ENCODE results near the gene CT55.
"Not testable (repeated sequence)": the region's sequence is repeated elsewhere in the genome, so short reads cannot be mapped to it uniquely, and the experiment has no call there.

The CT55 gene

DNA sequence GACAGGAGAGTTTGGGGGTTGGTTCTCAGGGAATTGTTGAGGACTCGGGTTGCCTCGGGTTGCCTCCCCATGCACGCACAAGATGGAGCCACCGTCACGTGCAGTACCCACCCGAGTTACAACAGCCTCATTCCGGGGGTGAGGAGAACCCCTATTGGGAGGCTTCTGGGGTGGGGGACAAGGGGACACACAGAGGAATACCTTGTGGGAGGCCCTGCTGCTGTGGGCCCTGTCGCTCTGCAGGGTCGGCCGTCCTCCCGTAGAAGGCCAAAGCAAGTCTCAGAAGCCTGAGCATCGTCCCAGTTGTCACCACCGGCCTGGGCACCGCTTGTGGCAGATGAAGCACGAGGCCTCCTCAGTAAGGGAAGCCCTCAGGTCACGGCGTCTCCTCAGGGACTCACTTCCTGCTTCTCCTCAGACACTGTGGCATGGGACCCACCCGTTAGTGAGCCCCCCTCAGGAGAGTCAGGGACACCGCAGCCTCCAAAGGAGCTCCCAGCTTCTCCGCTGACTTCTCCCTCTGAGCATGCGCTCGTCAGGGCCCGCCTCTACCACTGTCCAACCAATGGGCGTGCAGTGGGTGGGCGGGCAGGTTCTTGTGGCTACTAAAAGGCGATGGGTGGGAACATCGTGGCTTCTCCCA is at the start of gene CT55:
CT55 (minus strand) TSS at position 522 of the 643 bp plus-strand sequence; CDS start at position 295, 227 bp downstream.
- no peak for DNase-seq

- DNase-seq: no peak
Measured at GRCh38 chrX:135213200-135213844, 42.1 kb upstream of the CT55 start.

GRCh38 chrX:135206427-135206826 is 35.2 kb upstream of the CT55 start:
- DNase-seq: peak; percentile 65

GRCh38 chrX:135200297-135200696 is 29.1 kb upstream of the CT55 start:
- DNase-seq: no peak

GRCh38 chrX:135194684-135195083 is 23.5 kb upstream of the CT55 start:
- no peak for DNase-seq

GRCh38 chrX:135193740-135194139 is 22.5 kb upstream of the CT55 start:
- DNase-seq: no peak

DNA sequence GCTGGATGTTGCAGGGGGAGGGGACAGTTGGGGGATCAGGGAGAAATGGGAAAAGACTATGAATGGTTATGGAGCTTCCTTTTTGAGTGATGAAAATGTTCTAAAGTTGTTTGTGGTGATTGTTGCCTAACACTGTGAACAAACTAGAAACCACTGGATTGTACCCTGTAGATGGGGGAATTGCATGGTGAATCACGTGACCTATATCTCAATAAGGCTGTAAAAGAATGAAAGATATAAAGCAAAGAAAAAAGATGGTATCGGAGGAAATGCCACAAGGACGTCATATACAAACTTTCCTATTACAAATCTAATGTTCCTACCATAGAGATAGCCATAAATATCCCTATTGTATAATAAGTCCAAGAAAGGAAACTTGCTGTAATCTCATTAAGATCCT is 20.6 kb upstream of the CT55 start:
- no peak for DNase-seq

- DNase-seq: peak; percentile 69
Measured at GRCh38 chrX:135185795-135186443, 14.7 kb upstream of the CT55 start.

DNA sequence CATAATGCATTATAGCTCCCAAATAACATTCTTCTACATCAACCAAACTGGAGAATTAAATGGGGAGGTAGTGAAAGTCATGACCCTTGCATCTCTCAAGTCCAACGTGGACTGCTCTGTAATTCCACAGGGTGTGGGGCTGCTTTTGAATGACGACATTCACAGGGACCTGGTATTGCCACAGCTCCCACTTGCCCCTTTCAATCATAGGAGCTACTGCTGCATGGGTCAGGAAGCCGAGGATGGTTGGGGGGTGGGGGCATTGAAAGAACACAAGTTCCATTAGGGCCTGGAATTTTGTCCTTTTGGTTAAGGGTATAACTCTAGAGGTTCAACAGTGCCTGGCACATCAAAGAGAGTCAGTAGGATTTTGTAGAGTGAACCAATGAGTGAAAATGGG is 7.4 kb upstream of the CT55 start:
- DNase-seq: no peak

DNA sequence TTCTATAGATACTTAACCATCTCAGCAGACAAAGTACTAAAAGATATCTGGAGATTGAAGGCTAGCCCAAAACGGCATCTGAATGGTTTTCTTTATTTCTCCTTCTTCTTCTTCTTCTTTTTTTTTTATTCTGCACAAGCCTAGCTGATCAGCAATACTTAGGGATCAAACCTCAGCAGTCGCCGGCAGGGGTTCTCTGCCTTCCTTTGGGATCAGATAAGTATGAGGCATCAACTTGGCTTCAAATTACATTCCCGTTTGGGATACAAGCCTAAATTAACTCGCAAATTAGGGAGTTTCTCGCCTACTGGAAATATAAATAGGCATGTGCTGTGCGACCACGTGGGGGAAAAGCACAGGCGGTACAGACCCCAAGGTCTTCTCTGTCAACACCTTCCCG is 730 bp downstream of the CT55 start:
- no peak for DNase-seq

DNA sequence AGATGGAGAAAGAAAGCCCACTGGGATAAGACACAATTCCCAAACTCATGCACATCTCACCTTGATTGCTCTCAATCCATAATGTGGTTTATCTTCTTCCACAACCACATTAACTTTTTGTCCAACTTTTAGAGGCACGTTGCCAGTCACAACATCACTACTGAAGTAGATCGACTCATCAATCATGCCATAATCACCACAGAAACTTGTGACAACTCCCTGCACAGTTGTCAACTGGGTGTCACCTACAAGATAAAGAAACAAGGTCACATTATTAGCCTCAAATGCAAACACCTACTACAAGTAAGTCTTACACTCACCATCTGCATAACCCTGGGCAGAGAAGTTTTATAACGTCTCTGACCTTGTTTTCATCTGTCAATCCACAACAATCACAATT is 1.7 kb downstream of the CT55 start:
- DNase-seq: not testable (repeated sequence)

GRCh38 chrX:135168486-135168885 is 2.7 kb downstream of the CT55 start:
- DNase-seq: no peak

GRCh38 chrX:135154688-135155087 is 16.5 kb downstream of the CT55 start:
- not testable (repeated sequence) for DNase-seq

DNA sequence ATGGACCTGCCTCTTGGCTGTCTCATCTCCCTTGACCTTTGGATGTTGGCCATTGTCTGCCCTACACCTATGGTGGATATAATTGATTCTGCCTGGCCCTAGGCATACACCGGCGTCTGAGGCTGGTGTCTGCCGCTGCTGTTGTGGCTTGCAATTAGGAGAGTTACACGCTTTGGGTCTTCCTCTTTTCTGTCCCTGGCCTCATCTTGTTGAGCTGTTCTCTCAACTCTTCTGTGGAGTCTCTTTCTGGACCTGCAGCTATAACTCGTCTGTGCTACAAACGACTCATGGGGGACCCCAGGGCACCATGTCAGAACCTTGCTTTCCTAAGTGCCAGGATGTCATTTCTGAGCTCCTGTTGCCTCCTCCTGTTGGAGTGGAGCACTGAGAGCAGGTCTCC is 45.1 kb downstream of the CT55 start:
- not testable (repeated sequence) for DNase-seq

DNA sequence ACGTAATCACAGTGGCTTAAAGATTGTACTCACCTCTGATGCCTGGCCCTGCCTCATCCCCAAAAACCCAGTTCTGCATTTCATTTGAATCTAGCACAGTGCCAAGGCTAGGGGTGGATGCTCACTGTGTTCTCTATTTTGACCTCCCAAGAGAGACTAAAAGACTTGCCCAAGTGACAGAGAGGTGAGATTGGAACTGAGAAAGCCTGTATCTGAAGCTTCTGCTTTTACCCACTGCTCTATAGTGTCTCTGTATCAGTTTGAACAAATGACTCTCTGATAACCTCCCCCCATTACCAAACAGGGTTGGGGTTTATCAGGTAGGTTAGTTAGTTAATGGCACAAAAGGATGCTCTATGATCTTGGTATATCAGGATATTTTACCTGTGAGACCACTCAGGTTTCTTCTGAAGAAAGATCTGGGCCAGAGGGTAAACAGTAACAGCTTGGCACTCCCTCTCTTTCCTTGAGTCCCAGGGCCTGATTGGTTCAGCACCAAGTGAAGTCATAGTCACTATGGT is 51.1 kb downstream of the CT55 start, which contains the start of gene ETDB:
ETDB (minus strand) TSS at position 471 of the 521 bp plus-strand sequence. CDS start 1,265 bp downstream, outside the sequence.
- DNase-seq: not testable (repeated sequence)

- DNase-seq: not testable (repeated sequence)
Measured at GRCh38 chrX:135116064-135116463, 55.1 kb downstream of the CT55 start.

DNA sequence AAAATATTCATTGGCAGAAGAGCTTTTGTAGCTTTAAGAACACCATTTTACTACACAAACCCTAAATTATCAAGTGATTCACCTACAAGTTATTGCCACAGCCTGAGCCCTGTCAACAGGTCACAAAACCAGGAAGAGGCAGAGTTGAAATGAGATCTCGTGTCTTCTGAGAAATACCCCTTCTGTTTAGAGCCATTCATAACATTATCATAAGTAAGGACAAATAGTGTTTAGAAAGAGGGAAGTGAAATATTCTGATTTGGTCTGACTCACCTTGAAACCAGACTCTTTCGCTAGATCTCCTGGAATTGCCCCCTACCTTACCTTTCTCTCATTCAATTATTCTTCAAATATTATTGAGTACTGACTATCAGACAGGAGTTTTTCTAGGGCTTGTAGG is 56.8 kb downstream of the CT55 start:
- DNase-seq: no peak

GRCh38 chrX:135112743-135113142 is 58.5 kb downstream of the CT55 start:
- DNase-seq: no peak

DNA sequence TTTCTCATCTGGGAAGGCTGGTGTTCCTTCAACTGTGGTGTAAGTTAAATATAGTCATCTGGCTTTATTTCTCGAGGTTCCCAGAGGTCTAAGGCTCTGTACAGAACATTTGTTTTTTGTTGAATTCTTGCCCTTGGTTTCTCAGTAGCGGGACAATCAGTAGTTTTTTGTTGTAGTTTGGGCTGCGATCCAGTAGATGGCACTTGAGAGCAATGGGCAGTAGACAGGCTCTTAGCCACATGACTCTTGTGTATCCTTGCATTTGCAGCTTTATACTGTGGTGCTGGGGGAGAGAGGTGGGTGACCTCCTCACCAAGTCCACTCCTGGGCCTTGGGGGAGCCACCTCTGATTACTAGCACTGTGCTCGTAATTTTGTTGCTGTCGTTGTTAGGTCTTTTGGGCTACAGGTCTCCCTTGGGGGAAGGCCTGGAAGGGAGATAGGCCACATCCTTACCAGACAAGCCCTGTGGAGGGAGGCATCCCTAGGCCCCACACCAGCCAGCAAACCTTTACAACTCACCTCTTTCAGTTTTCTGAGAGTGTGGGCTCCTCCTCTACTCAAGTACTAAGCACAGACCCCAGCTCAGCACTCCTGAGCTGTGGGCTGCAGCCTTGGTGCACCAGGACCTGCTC is 59.0 kb downstream of the CT55 start:
- peak; percentile 64 for DNase-seq

- DNase-seq: no peak
Measured at GRCh38 chrX:135109554-135109953, 61.6 kb downstream of the CT55 start.
